NCI-H1694 treated with DMSO at 0.1 percent for 48 hours (cell line): ENCODE results near the gene HNRNPA1.
"Not testable (repeated sequence)": the region's sequence is repeated elsewhere in the genome, so short reads cannot be mapped to it uniquely, and the experiment has no call there.

Source experiments
- DNase-seq: peaks from one replicate; lab custom pipeline; 2025; lab: John Stamatoyannopoulos, UW

HNRNPA1 gene

DNA sequence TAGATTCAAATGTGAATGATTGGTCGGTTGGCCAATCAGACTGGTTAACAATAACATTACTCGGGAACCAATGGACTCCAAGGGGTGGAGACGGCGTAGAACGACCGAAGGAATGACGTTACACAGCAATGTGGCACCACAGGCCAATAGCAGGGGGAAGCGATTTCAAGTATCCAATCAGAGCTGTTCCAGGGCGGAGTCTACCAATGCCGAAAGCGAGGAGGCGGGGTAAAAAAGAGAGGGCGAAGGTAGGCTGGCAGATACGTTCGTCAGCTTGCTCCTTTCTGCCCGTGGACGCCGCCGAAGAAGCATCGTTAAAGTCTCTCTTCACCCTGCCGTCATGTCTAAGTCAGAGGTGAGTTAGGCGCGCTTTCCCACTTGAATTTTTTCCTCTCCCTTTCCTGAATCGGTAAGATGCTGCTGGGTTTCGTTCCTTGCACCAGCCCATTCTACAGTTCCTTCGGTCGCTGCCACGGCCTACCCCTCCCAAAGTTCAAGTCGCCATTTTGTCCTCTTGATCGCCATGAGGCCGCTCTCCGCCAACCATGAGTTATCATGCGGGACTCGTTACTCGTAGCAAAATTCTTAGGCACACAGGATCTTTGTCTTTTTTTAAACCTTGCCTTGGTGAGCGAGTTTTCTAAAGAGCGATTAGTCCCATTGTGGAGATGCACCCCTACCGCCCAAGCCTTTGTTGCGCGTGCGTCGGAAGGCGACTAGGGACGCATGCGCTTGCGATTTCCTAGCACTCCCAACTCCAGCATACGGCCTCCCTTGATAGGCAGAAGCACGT is at the start of gene HNRNPA1:
HNRNPA1 (plus strand) TSS at position 259 of the 793 bp plus-strand sequence; CDS start at position 341, 82 bp downstream.
- peak; percentile 99 for DNase-seq

DNA sequence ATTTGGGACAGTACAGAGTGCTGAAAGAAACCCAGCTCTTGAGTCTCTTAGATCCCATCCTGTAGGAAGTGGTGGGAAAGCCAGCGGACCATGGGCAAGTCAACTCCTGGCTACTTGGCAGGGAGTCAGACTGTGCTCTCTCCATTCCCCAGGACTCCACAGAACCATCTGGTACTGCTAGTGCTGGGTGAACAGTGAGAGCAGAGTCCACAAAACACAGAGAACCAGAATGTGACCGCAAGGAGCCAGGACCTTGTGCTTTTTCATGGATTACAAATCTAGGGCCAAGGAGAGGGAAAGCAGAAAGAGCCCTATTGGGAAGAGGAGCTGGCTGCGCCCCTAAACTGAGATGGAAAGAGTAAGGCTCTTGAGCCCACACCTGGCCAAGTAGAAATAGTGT is 49.3 kb upstream of the HNRNPA1 start:
- not testable (repeated sequence) for DNase-seq

DNA sequence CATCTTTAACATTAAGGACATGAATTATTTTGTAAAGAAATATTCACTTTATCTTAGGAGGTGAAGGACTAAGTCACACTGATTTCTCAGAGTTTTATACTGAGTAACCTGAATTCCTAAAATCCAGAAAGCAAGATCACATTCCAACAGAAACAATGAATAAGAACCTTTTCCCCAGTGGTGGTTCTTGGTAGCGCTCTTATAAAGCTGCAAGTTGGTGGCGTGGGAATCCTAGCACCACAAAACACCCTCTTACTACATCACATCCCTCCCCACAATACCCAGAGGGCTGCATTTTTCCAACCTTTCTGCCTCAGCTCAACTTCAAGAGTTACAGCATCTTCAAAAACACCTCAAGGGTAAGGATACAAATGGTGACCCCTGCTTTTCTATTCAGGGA is 47.7 kb upstream of the HNRNPA1 start:
- no peak for DNase-seq

DNA sequence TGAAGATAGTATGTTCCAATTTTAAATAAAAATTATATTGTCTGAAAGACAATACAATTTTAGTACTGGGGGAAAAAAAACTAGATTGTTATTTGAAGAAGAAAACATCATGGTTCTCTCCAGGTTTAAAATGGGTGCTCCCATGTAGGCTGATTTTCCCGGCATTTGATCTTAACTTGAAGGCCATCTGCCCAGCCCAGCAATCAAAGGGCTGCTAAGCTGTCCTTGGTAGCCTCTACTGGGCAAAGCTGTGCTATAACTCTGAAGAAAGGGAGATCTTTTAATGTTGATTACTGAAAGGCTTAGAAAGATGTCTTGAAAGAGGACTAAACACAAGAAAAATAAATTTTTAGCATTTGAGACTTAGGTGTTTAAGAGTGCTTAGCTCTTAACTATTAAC is 42.0 kb upstream of the HNRNPA1 start:
- DNase-seq: no peak

DNA sequence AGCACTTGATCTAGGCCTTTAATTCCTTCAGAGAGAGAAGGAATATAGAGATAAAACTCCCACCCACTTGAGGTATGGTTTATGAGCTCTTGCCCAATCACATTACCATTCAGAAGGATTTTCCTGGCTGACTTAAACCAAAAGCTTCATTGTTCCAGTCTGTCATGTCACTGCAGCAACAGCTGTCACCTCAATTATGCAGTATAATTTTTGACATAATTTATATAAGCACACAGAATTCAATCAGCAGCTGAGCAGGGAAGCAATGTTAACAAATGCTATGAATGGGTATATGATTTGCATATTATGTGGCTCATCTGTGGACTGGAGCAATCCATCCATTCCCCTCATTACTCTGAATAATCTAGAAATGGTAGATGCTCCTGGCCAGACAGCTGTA is 40.9 kb upstream of the HNRNPA1 start:
- peak; percentile 72 for DNase-seq

DNA sequence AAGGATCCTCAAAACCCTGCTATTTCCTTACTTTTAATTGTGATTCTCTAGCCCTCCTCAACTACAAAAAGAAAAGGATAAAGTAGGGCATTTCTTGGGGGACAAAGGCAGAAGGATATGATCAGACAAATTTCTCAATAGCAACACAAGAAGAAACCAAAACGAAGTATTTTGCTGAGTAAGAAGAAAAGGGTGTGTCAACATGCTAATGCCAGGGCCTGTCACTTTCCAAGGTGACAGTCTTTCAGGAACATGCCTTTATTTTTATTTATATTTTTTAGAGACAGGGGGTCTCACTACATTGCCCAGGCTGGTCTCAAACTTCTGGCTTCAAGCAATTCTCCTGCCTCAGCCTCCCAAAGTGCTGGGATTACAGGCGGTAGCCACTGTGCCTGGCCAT is 40.4 kb upstream of the HNRNPA1 start:
- no peak for DNase-seq

DNA sequence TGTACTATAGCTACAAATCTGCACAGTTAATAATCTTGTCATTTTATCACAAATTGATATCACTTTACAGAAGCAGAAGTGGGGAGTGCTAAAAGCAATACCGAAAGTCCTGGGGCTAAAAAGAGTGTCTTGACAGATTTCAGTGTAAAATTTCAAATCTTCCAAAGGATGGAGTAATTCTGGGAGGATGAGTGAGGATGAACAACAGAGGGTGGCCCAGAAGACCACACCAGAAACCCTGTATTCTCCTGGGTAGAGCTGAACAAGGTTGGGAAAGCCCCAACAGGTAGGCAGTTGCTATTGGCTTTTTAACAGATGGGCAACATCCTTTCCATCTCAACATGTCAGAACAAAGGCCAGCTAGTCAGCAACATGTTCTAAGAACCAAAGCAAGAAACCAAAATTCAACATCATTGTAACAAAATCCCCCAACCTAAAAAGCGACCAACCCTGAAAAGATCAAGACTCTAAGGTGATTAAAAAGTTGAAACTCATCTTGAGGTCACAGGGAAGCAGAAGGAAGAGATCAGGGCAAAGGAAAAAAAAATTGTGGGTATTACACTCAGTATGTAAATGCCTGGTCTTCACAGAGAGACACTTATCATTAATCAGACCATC is 39.4 kb upstream of the HNRNPA1 start:
- peak; percentile 47 for DNase-seq

DNA sequence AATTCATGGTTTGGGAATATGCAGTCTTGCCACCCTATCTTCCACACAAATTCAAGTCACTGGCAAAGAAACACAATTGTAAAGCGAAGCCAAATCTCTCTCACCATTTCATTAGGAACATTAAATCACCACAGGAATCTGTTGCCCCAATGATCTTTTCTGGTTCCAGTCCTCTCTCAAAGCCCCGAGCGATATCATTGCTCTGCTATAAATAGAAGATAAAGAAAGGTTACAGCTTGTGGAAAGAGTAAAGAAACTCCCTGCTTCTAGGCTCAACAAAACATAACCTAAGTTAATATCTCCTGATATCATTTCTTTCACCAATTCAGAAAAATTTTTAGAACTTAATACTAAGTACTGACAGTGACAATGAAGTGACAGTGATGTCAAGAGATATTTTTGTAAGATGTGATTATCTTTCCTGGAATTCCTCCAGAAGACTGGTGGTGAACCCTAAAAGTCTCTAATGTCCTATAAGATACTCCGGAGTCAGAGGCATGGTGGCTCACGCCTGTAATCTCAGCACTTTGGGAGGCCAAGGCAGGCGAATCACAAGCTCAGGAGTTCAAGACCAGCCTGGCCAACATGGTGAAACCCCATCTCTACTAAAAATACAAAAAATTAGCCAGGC is 34.4 kb upstream of the HNRNPA1 start:
- DNase-seq: no peak

DNA sequence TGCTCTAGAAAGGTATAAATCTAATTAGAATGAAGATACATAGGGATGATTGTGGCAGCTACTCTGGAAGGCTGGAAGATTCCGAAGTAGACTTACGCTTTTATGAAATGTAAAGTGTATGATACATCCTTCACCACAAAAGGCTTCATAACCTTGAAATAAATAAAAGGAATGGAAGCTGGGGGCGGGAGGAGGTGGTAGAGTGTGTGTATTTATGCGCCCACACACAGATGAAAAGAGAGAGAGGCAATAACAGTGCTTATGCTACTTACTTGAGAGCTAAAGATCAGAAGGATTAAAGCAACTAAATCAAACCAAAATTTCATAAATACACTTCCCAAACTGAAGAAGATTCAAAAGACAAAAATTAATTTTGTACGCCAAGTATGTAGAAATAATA is 31.0 kb upstream of the HNRNPA1 start:
- DNase-seq: no peak

DNA sequence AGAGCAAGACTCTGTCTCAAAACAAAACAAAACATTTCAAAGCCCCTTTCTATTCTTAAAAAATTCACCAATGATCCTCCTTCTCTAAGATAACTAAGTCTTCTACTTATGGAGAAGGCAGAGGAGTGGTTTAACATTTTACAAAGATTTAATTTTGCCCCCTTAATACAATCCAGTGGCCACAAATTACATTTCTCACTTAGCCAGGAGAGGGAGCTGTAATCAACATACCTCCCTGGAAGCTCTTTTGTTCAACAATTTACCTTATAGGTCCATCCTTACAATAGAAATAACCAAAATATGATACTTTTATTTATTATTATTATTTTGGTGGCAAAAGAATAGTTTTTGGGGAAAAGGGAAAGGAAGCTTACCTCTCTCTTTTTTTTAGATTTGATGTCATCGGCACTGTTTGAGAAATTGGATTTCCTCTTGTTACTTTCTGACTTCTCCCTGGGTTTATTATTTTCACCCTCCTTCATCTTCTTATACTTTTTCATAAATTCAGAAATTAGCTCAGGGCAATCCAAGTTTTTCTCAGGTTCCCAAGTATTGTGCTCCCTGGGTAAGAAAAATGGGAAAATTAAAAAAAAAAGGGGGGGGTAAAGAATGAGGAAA is 28.8 kb upstream of the HNRNPA1 start:
- peak; percentile 10 for DNase-seq

DNA sequence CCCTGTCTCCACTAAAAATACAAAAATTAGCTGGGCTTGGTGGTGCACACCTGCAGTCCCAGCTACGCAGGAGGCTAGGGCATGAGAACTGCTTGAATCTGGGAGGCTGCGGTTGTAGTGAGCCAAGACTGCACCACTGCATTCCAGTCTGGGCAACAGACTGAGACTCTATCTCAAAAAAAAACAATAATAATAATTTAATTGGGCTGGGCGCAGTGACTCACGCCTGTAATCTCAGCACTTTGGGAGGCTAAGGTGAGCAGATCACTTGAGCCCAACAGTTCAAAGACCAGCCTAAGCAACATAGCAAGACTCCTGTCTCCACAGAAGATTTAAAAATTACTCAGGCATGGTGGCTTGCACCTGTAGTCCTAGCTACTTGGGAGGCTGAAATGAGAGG is 27.3 kb upstream of the HNRNPA1 start:
- DNase-seq: no peak

DNA sequence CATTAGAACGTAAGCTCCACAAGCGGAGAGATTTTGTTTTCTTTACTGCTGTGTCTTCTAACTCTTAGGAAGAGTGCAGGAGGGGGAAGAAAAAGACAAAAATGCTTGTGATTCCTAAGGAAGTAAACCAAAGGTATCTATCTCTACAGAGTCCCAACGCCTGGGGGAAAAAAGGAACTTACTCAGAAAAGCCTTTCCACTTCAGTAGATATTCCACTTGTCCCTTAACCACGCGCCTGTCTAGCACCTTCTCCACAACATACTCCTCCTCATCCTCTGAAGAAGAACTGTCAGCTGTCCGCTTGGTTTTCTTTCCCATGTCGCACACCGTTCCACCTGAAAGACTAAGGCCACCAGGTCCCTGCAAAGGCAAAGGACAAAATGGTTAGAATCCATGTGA is 23.2 kb upstream of the HNRNPA1 start:
- no peak for DNase-seq

DNA sequence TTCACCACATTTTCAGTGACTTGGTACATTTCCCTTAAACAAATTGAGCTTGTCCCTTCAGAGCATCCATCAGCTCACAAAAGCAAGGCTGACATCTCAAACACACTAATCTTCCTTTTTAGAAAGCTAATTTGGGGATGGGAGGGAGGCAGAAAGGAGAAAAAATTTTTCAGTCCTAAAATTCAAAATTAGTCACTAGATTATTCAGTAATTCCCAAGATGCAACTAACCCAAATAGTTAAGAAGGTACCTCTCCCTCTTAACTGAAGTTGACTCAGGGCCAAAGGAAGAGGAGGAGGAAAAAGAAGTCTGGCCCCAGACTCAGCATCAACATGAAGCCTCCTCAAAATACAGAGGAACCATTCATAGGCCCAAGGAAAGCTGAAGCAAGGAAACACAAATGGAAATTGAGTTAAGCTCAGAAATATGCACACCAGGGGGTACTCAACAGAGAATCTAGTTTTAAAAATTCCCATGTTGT is 22.3 kb upstream of the HNRNPA1 start:
- no peak for DNase-seq

DNA sequence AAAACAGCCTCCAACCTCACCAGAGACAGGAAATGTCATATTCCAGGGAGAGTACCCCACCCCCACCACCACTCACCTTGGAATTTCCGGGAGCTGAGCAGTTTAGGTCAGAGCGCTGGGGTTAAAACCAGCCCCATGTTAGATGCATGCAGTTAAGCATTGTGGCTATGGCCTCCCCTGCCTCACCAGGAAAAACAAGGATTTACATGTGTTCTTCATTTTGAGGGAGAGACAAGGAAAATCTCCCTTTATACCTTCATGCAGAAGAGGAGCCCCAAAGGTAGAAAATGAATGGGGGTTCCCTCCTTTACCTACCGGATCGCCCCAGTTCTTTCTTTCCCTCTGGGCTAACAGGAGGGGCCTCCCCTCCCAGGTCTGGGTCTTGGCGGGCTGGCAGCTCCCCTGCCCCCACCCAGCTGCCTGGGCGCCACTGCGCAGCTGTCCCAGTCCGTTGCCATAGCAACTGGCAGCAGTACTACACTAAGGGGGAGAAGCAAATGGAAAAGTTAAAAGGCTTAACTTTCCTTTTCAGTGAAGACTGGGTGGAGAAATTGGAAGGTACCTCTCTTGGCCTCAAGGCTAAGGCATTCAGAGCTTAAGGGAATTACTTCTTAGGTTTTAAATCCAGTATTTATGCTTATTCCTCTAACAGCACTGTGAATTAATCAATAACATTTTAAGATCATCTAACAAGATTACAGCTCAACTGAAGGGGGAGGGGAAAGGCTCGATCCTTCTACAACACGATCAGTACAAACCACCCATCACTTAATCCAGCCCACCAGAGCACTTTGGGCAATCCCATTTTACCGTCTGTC is 21.1 kb upstream of the HNRNPA1 start:
- DNase-seq: peak; percentile 86

DNA sequence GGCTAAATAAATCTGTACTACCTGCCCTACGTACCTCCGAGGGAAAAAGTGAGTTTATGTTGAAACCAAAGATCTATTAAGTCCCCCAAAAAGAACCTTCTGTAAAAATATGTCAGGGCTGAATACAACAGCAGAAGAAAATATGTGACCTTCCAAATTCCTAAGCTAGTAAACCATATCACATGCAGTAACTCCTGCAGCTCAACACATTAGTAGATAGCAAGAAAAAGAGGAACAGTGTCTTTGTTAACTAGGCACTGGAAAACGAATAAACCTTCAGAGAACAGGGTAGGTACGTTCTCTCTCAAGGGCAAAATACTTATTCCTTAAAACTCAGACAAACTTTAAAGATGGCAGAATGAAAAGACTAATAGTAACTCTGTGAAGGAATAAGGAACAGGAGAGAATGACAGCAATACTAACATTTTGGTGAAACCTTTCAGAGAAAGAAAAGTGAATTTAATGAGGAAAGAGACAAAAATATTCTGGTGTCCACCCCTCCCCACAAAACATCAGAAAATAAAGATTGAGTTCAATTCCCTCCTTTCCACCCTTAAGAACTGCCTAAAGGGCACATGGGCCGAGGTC is 18.6 kb upstream of the HNRNPA1 start:
- DNase-seq: no peak

DNA sequence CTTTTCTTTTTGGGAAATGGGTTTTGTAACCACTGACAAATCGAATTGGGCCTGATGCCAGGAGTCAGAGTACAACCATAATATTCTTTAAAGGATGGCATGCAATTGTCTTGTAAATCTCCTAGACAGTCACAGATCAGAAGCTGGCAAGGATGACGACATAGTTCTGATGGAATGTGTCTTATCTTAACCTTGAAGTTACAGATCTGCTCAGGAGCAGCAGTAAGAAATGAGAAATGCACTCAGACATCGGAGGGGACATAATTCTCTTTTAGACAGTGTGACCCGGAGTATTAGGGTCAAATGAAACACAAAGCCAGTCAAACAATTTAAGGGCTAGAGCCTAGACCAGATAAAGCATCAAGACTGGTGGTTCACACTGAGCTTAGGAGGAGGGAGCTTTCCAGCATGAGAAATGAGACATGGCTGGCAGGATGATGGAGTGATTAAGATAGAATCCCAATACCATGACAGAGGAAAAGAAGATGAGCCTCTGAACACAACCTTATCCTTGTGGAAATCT is 18.1 kb upstream of the HNRNPA1 start:
- no peak for DNase-seq

DNA sequence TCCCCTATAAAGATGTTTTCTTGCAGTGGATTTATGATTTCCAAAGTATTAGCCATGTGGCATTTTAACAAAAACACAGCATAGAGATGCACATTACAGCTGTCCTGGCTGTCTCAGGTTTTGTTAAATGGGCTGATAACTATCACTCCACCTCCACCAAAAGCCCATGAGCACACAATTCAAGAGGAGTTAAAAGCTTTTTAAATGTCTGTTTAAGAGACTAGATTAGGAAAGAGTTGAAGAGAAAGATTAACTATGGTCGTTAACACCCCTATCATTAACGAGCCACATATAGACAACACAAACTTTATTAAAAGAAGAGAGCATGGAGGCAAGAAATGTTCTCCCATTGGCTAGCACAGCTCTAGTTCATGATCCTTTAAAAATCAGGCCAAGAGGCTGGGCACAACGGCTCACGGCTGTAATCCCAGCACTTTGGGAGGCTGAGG is 15.1 kb upstream of the HNRNPA1 start:
- no peak for DNase-seq

DNA sequence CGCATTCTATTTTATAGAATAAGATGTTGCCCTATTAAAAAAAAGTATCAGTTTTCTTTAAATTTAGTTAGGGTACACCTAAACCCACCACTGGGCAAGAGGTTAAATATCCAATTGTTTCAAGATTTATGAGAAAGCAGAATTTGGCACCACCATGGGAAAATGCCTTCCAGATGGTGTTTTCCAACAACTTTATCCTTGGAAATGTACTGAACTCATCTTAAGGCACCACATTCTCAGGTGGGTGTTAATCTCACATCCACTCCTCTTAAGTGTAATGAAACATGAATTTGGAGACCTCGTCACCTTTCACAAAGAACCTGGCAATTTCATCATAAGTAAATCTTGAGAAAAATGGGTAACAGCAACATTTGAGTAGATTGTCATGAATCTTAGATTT is 13.7 kb upstream of the HNRNPA1 start:
- DNase-seq: no peak

DNA sequence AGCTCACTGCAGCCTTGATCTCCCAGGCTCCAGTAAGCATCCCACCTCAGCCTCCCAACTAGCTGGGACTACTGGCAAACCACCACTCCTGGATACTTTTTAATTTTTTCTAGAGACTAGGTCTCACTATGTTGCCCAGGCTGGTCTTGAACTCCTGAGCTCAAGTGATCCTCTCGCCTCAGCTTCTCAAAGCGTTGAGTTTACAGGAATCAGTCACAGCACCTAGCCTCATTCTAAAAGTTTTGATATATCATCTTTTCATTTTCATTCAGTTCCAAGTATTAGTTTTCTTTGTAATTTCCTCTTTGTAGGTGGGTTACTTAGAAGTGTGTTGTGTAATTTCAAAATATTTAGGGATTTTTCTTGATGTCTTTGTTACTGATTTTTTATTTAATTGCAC is 10.2 kb upstream of the HNRNPA1 start:
- DNase-seq: no peak

DNA sequence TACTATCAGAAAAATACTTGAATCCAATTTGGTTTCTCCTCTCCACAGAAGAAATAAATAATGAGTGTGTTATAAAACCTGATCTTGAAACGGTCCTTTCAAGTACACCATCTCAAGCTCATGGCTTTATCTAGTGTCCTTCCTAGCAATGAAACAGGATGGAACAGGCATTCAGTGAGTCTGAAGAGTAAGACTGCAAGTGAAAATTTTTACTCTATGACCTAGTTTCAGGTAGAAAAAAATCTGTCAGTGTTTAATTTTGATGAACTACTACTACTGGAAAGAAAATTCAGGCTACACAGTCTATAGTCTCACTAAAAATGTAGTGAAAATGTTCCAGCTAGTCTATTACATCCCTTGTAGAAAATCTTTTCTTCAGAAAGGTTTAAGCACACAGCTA is 8.3 kb upstream of the HNRNPA1 start:
- DNase-seq: no peak

DNA sequence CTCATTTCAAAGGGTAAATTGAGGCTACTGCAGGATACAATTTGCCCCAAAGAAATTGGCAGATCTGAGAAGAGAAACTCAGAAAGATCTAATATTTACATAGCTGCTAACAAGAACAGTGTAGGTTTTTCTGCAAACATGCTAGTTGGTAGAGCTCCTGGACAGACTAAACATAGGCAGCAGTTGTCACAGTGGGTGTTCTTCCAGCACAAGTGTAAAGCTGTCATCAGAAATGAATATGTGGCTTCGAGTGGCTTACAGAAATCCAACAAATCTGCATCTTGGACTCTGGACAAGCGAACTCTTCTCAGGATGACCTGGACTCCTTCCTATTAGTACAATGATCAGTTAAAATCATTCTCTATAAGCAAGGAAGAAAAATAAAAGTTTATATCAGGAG is 6.5 kb upstream of the HNRNPA1 start:
- no peak for DNase-seq
